Measurements from ENCODE around the gene TENM4.

- TF ChIP-seq PATZ1 (CRISPR knock-in tag; IDR thresholded peaks at IDR 0.05; ENCODE audit: borderline replicate concordance) (no peak), ZFP30 (CRISPR knock-in tag; IDR thresholded peaks at IDR 0.05) (no peak), SNAI2 (CRISPR knock-in tag; IDR thresholded peaks at IDR 0.05) (no peak), PPARA (CRISPR knock-in tag; IDR thresholded peaks at IDR 0.05; ENCODE audit: borderline replicate concordance) (no peak), RARB (CRISPR knock-in tag; IDR thresholded peaks at IDR 0.05) (no peak), TCF4 (CRISPR knock-in tag; IDR thresholded peaks at IDR 0.05; ENCODE audit: borderline replicate concordance) (no peak), GLIS3 (CRISPR knock-in tag; IDR thresholded peaks at IDR 0.05) (no peak), ZFP3 (CRISPR knock-in tag; IDR thresholded peaks at IDR 0.05) (no peak), ISL1 (CRISPR knock-in tag; IDR thresholded peaks at IDR 0.05) (no peak), CREB5 (CRISPR knock-in tag; IDR thresholded peaks at IDR 0.05; ENCODE audit: low read depth) (no peak), BACH2 (CRISPR knock-in tag; IDR thresholded peaks at IDR 0.05; ENCODE audit: borderline replicate concordance) (no peak), TOX (CRISPR knock-in tag; IDR thresholded peaks at IDR 0.05; ENCODE audit: borderline replicate concordance) (no peak)
These were observed 220.7 kb downstream of the TENM4 start for GRCh38 chr11:79220171-79220570.
